ENCODE data around the gene OPHN1. TPM values are rescaled to one million over a fixed set of nuclear protein-coding genes. Genes with fewer than 3 reads are reported as not detected.

The OPHN1 gene
- total RNA-seq, 4 donors from 2014 or later: 7.0 to 11.5 (median 10.5) TPM

DNA sequence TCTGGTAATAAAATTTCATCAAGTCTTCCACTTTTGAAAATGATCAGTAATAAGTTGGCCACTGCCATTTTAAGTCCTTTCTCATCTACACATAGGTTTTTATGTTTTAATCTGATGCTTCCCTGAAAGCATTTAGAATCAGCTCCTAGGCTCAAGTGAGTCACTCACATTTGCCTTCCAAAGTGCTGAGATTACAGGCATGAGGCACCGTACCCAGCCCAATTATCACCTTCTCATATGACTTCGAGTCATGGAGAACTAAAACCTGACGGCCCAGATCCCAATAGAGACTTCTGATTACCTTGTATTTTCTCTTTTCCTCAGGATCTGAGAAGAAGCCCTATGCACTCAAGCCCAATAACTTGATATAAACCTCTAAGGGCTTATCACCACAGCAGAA lies 140.8 kb downstream of the OPHN1 start:
- Histone ChIP-seq H3K36me3 (no peaks in the 10 kb centered on the region), H3K27ac (no peak overlapping the region), H3K27me3 (no peaks in the 10 kb centered on the region), H3K9me3 (no peaks in the 10 kb centered on the region), H3K4me1 (no peaks in the 10 kb centered on the region), H3K4me3 (replicated peaks in 1 of 3) (no peak overlapping the region)
- intact Hi-C loops (cut with DNase I): no loop called here
- TF ChIP-seq CTCF (IDR thresholded peaks at IDR 0.05) (no peak), POLR2A (IDR thresholded peaks at IDR 0.05) (no peak)
- DNase-seq: no peak
- 80 to 84% methylated on average over 3 of the region's 3 CpGs for WGBS, 2 donors

DNA sequence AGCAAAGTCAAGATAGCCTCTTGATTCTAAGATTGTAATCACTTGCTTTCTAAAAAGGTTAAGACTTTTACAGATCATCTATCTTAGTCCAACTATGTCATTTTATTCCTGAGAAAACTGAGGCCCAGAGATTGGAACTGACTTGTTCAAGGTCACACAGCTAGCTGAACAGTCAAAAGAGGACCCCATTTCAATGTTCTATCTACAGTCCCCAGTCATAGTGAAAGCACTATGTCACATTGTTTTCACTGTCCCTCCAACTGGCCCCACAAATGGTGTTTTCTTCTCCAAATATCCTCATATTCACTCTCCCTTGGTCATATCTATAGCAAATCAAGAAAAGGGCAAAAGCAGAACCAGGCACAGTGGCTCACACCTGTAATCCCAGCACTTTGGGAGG lies 145.2 kb downstream of the OPHN1 start:
- Histone ChIP-seq H3K36me3 (no peaks in the 10 kb centered on the region), H3K27me3 (no peaks in the 10 kb centered on the region), H3K4me1 (no peaks in the 10 kb centered on the region), H3K9me3 (no peaks in the 10 kb centered on the region), H3K27ac (no peak overlapping the region), H3K4me3 (replicated peaks in 1 of 3) (no peak overlapping the region)
- TF ChIP-seq CTCF (IDR thresholded peaks at IDR 0.05): no peak
- no peak for TF ChIP-seq POLR2A (IDR thresholded peaks at IDR 0.05)
- intact Hi-C loops (cut with DNase I): no loop called here
- DNase-seq: no peak

GRCh38 chrX:68287419-68287818 lies 145.9 kb downstream of the OPHN1 start:
- H3K9me3 ChIP-seq: no peaks in the 10 kb centered on the region
- no peak overlapping the region for H3K4me3 ChIP-seq (replicated peaks in 1 of 3)
- TF ChIP-seq CTCF (IDR thresholded peaks at IDR 0.05): no peak
- TF ChIP-seq POLR2A (IDR thresholded peaks at IDR 0.05): no peak
- DNase-seq: no peak
- no peaks in the 10 kb centered on the region for H3K4me1 ChIP-seq
- intact Hi-C loops (cut with DNase I): no loop called here
- no peaks in the 10 kb centered on the region for H3K27me3 ChIP-seq
- H3K27ac ChIP-seq: no peak overlapping the region
- no peaks in the 10 kb centered on the region for H3K36me3 ChIP-seq
- 87 to 93% methylated on average over 3 of the region's 3 CpGs for WGBS, 2 donors

GRCh38 chrX:68286980-68287379 lies 146.3 kb downstream of the OPHN1 start:
- DNase-seq: no peak
- Histone ChIP-seq H3K27me3 (no peaks in the 10 kb centered on the region), H3K4me3 (replicated peaks in 1 of 3) (no peak overlapping the region), H3K4me1 (no peaks in the 10 kb centered on the region), H3K36me3 (no peaks in the 10 kb centered on the region), H3K27ac (no peak overlapping the region), H3K9me3 (no peaks in the 10 kb centered on the region)
- TF ChIP-seq POLR2A (IDR thresholded peaks at IDR 0.05) (no peak), CTCF (IDR thresholded peaks at IDR 0.05) (no peak)
- intact Hi-C loops (cut with DNase I): no loop called here

DNA sequence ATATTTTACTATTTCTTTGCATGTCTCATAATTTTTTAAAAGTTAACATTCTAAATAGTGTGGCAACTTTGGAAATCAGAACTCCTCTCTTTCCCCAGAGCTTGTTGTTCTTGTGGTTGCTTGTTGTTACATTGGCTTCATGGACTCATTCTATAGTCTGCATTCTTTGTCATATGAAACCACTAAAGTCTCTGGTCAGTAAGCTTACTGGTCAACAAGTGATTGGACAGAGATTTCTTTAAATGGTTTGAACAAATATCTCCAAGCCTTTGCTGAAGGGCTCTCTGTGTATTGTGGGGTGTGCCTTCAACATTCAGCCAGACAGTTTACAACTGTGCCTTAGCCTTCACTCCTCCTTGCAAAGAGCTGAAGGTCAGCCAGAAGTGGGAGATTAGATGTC lies 147.2 kb downstream of the OPHN1 start:
- Histone ChIP-seq H3K4me1 (no peaks in the 10 kb centered on the region), H3K9me3 (no peaks in the 10 kb centered on the region), H3K27me3 (no peaks in the 10 kb centered on the region), H3K4me3 (replicated peaks in 1 of 3) (no peak overlapping the region), H3K36me3 (no peaks in the 10 kb centered on the region), H3K27ac (no peak overlapping the region)
- intact Hi-C loops (cut with DNase I): no loop called here
- no peak for TF ChIP-seq POLR2A (IDR thresholded peaks at IDR 0.05)
- no peak for TF ChIP-seq CTCF (IDR thresholded peaks at IDR 0.05)
- DNase-seq: no peak
